ENCODE data around the gene ACE2. TPM values are rescaled to one million over a fixed set of nuclear protein-coding genes. Genes with fewer than 3 reads are reported as not detected.

The ACE2 gene
- total RNA-seq, 2 experiments from 2014 or later, result not detected

GRCh38 chrX:15605226-15605625, 4.5 kb upstream of the ACE2 start:
- Mint-ChIP-seq H3K4me1 (no peaks in the 10 kb centered on the region), H3K27ac (no peak overlapping the region), H3K4me3 (no peak overlapping the region), H3K9me3 (no peaks in the 10 kb centered on the region), H3K27me3 (peaks cover 1% of the 10 kb centered on the region), H3K36me3 (no peaks in the 10 kb centered on the region)
- DNase-seq (no peak), ATAC-seq (ENCODE audit: low read depth) (no peak)
- POLR2A ChIA-PET, result no interaction called here

GRCh38 chrX:15602761-15603160, 2.0 kb upstream of the ACE2 start:
- POLR2A ChIA-PET, result no interaction called here

GRCh38 chrX:15601932-15602331, 1.2 kb upstream of the ACE2 start:
- Mint-ChIP-seq H3K27me3 (no peaks in the 10 kb centered on the region), H3K9me3 (no peaks in the 10 kb centered on the region), H3K4me1 (no peaks in the 10 kb centered on the region), H3K4me3 (no peak overlapping the region), H3K27ac (no peak overlapping the region), H3K36me3 (no peaks in the 10 kb centered on the region)
- DNase-seq, result no peak
- POLR2A ChIA-PET, result no interaction called here
- ATAC-seq (ENCODE audit: low read depth), result no peak

More at GRCh38 chrX:15602761-15603160, 2.0 kb upstream of the ACE2 start:
- ATAC-seq (ENCODE audit: low read depth), result no peak
- no peaks in the 10 kb centered on the region for H3K36me3 Mint-ChIP-seq
- no peak for DNase-seq
- H3K27me3 Mint-ChIP-seq, result no peaks in the 10 kb centered on the region
- no peaks in the 10 kb centered on the region for H3K4me1 Mint-ChIP-seq
- no peak overlapping the region for H3K27ac Mint-ChIP-seq
- no peak overlapping the region for H3K4me3 Mint-ChIP-seq
- no peaks in the 10 kb centered on the region for H3K9me3 Mint-ChIP-seq

GRCh38 chrX:15600049-15600448, 711 bp downstream of the ACE2 start:
- H3K27me3 Mint-ChIP-seq, result no peaks in the 10 kb centered on the region
- ATAC-seq (ENCODE audit: low read depth) (no peak), DNase-seq (no peak)
- H3K4me3 Mint-ChIP-seq, result no peak overlapping the region
- POLR2A ChIA-PET, result no interaction called here
- H3K4me1 Mint-ChIP-seq, result no peaks in the 10 kb centered on the region
- H3K27ac Mint-ChIP-seq, result no peak overlapping the region
- no peaks in the 10 kb centered on the region for H3K36me3 Mint-ChIP-seq
- no peaks in the 10 kb centered on the region for H3K9me3 Mint-ChIP-seq

GRCh38 chrX:15599461-15599860, 1.3 kb downstream of the ACE2 start:
- POLR2A ChIA-PET, result no interaction called here
- H3K4me1 Mint-ChIP-seq, result no peaks in the 10 kb centered on the region
- no peaks in the 10 kb centered on the region for H3K27me3 Mint-ChIP-seq
- H3K4me3 Mint-ChIP-seq, result no peak overlapping the region
- DNase-seq (no peak), ATAC-seq (ENCODE audit: low read depth) (no peak)
- H3K9me3 Mint-ChIP-seq, result no peaks in the 10 kb centered on the region
- H3K36me3 Mint-ChIP-seq, result no peaks in the 10 kb centered on the region
- no peak overlapping the region for H3K27ac Mint-ChIP-seq

- Mint-ChIP-seq H3K27ac (no peak overlapping the region), H3K4me1 (no peaks in the 10 kb centered on the region), H3K9me3 (no peaks in the 10 kb centered on the region), H3K27me3 (no peaks in the 10 kb centered on the region), H3K4me3 (no peak overlapping the region), H3K36me3 (no peaks in the 10 kb centered on the region)
- DNase-seq (no peak), ATAC-seq (ENCODE audit: low read depth) (no peak)
- POLR2A ChIA-PET, result no interaction called here
Measured at GRCh38 chrX:15598026-15598425, 2.7 kb downstream of the ACE2 start.

GRCh38 chrX:15594371-15594770, 6.4 kb downstream of the ACE2 start:
- POLR2A ChIA-PET, result no interaction called here
- Mint-ChIP-seq H3K27me3 (no peaks in the 10 kb centered on the region), H3K4me3 (no peak overlapping the region), H3K4me1 (no peaks in the 10 kb centered on the region), H3K9me3 (no peaks in the 10 kb centered on the region), H3K36me3 (no peaks in the 10 kb centered on the region), H3K27ac (no peak overlapping the region)
- ATAC-seq (ENCODE audit: low read depth) (no peak), DNase-seq (no peak)

- H3K36me3 Mint-ChIP-seq, result no peaks in the 10 kb centered on the region
Measured at GRCh38 chrX:15579778-15580747, 20.7 kb downstream of the ACE2 start.

GRCh38 chrX:15576019-15576418, 24.7 kb downstream of the ACE2 start:
- no peak for ATAC-seq (ENCODE audit: low read depth)
- H3K27me3 Mint-ChIP-seq, result peaks cover 7% of the 10 kb centered on the region
- no peak overlapping the region for H3K4me3 Mint-ChIP-seq
- POLR2A ChIA-PET, result no interaction called here
- H3K36me3 Mint-ChIP-seq, result no peaks in the 10 kb centered on the region
- DNase-seq, result no peak
- no peaks in the 10 kb centered on the region for H3K9me3 Mint-ChIP-seq
- no peaks in the 10 kb centered on the region for H3K4me1 Mint-ChIP-seq
- no peak overlapping the region for H3K27ac Mint-ChIP-seq

More at GRCh38 chrX:15579778-15580747, 20.7 kb downstream of the ACE2 start:
- H3K27ac Mint-ChIP-seq, result no peak overlapping the region
- no peaks in the 10 kb centered on the region for H3K9me3 Mint-ChIP-seq
- no peaks in the 10 kb centered on the region for H3K4me1 Mint-ChIP-seq
- peaks cover 10% of the 10 kb centered on the region for H3K27me3 Mint-ChIP-seq
- H3K4me3 Mint-ChIP-seq, result no peak overlapping the region
- ATAC-seq (ENCODE audit: low read depth), result no peak
- POLR2A ChIA-PET, result no interaction called here
- no peak for DNase-seq

- Mint-ChIP-seq H3K4me3 (no peak overlapping the region), H3K27ac (no peak overlapping the region), H3K27me3 (peaks cover 7% of the 10 kb centered on the region), H3K9me3 (no peaks in the 10 kb centered on the region), H3K4me1 (no peaks in the 10 kb centered on the region), H3K36me3 (no peaks in the 10 kb centered on the region)
- ATAC-seq (ENCODE audit: low read depth), result no peak
- POLR2A ChIA-PET, result no interaction called here
- DNase-seq, result no peak
Measured at GRCh38 chrX:15574017-15574416, 26.7 kb downstream of the ACE2 start.

- no peaks in the 10 kb centered on the region for H3K4me1 Mint-ChIP-seq
- POLR2A ChIA-PET, result no interaction called here
- H3K36me3 Mint-ChIP-seq, result no peaks in the 10 kb centered on the region
- no peak overlapping the region for H3K4me3 Mint-ChIP-seq
- ATAC-seq (ENCODE audit: low read depth) (no peak), DNase-seq (no peak)
- no peaks in the 10 kb centered on the region for H3K9me3 Mint-ChIP-seq
- H3K27me3 Mint-ChIP-seq, result no peaks in the 10 kb centered on the region
- no peak overlapping the region for H3K27ac Mint-ChIP-seq
Measured at GRCh38 chrX:15570145-15570544, 30.6 kb downstream of the ACE2 start.

- no peak for DNase-seq
- H3K27ac Mint-ChIP-seq, result no peak overlapping the region
- H3K9me3 Mint-ChIP-seq, result no peaks in the 10 kb centered on the region
- POLR2A ChIA-PET, result no interaction called here
- ATAC-seq (ENCODE audit: low read depth), result no peak
- H3K27me3 Mint-ChIP-seq, result peaks cover 5% of the 10 kb centered on the region
- no peak overlapping the region for H3K4me3 Mint-ChIP-seq
- H3K36me3 Mint-ChIP-seq, result no peaks in the 10 kb centered on the region
- no peaks in the 10 kb centered on the region for H3K4me1 Mint-ChIP-seq
Measured at GRCh38 chrX:15567886-15568616, 32.7 kb downstream of the ACE2 start.

- H3K27me3 Mint-ChIP-seq, result peaks cover 5% of the 10 kb centered on the region
- no peak overlapping the region for H3K4me3 Mint-ChIP-seq
- ATAC-seq (ENCODE audit: low read depth) (no peak), DNase-seq (no peak)
- H3K4me1 Mint-ChIP-seq, result no peaks in the 10 kb centered on the region
- H3K27ac Mint-ChIP-seq, result no peak overlapping the region
- H3K9me3 Mint-ChIP-seq, result no peaks in the 10 kb centered on the region
- POLR2A ChIA-PET, result no interaction called here
- H3K36me3 Mint-ChIP-seq, result no peaks in the 10 kb centered on the region
Measured at GRCh38 chrX:15567267-15567666, 33.5 kb downstream of the ACE2 start.

- Mint-ChIP-seq H3K4me1 (no peaks in the 10 kb centered on the region), H3K27ac (no peak overlapping the region), H3K27me3 (peaks cover 5% of the 10 kb centered on the region), H3K36me3 (no peaks in the 10 kb centered on the region), H3K9me3 (no peaks in the 10 kb centered on the region), H3K4me3 (no peak overlapping the region)
- DNase-seq (no peak), ATAC-seq (ENCODE audit: low read depth) (no peak)
- POLR2A ChIA-PET, result no interaction called here
Measured at GRCh38 chrX:15566244-15566643, 34.5 kb downstream of the ACE2 start.

Measured in activated naive CD8-positive, alpha-beta T cell treated with anti-CD3 and anti-CD28 coated beads, Interleukin-2, amount 10 ng/mL, durations not matched to agents 7 days and 5 days (primary cell).